ENCODE data around the gene CLSTN2. TPM values are rescaled to one million over a fixed set of nuclear protein-coding genes. Genes with fewer than 3 reads are reported as not detected.

CLSTN2 gene
- total RNA-seq, 1 donor from 2014 or later, result 0.74 TPM

GRCh38 chr3:139893963-139894642 is 40.9 kb upstream of the CLSTN2 start:
- TF ChIP-seq CTCF (IDR thresholded peaks at IDR 0.05; ENCODE audit: unreplicated experiment), result no peak
- H3K27me3 Mint-ChIP-seq (ENCODE audit: unreplicated experiment), result no peaks in the 10 kb centered on the region
- H3K9me3 Mint-ChIP-seq (ENCODE audit: unreplicated experiment), result no peaks in the 10 kb centered on the region
- H3K36me3 Mint-ChIP-seq (ENCODE audit: low read depth, unreplicated experiment), result no peaks in the 10 kb centered on the region
- no peak overlapping the region for H3K4me3 Mint-ChIP-seq (ENCODE audit: unreplicated experiment)
- no peak overlapping the region for H3K27ac Mint-ChIP-seq (ENCODE audit: unreplicated experiment)
- no peak for DNase-seq (ENCODE audit: low spot score)
- no peaks in the 10 kb centered on the region for H3K4me1 Mint-ChIP-seq (ENCODE audit: unreplicated experiment)

DNA sequence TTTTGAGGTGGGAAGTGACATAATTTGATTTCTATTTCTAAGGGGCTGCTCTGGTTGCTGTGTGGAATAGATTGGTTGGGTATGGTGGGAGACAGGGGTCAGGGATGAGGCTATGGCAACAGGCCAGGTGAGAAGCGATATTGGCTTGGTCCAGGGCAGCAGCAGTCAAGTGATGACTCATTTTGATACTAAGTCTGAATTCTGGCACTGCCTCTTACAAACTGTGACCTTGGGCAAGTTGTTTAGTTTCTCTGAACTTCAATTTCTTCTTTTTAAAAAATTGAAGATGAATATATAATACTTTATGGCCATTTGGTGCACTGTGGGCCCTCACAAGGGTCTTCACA is 40.4 kb upstream of the CLSTN2 start:
- Mint-ChIP-seq H3K27me3 (ENCODE audit: unreplicated experiment) (no peaks in the 10 kb centered on the region), H3K4me3 (ENCODE audit: unreplicated experiment) (no peak overlapping the region), H3K27ac (ENCODE audit: unreplicated experiment) (no peak overlapping the region), H3K9me3 (ENCODE audit: unreplicated experiment) (no peaks in the 10 kb centered on the region), H3K4me1 (ENCODE audit: unreplicated experiment) (no peaks in the 10 kb centered on the region), H3K36me3 (ENCODE audit: low read depth, unreplicated experiment) (no peaks in the 10 kb centered on the region)
- no peak for TF ChIP-seq CTCF (IDR thresholded peaks at IDR 0.05; ENCODE audit: unreplicated experiment)
- DNase-seq (ENCODE audit: low spot score), result no peak

GRCh38 chr3:139897759-139898158 is 37.2 kb upstream of the CLSTN2 start:
- Mint-ChIP-seq H3K4me3 (ENCODE audit: unreplicated experiment) (no peak overlapping the region), H3K27ac (ENCODE audit: unreplicated experiment) (no peak overlapping the region), H3K27me3 (ENCODE audit: unreplicated experiment) (no peaks in the 10 kb centered on the region), H3K36me3 (ENCODE audit: low read depth, unreplicated experiment) (no peaks in the 10 kb centered on the region), H3K4me1 (ENCODE audit: unreplicated experiment) (no peaks in the 10 kb centered on the region), H3K9me3 (ENCODE audit: unreplicated experiment) (no peaks in the 10 kb centered on the region)
- DNase-seq (ENCODE audit: low spot score), result no peak
- TF ChIP-seq CTCF (IDR thresholded peaks at IDR 0.05; ENCODE audit: unreplicated experiment), result no peak

GRCh38 chr3:139906418-139906817 is 28.6 kb upstream of the CLSTN2 start:
- Mint-ChIP-seq H3K27me3 (ENCODE audit: unreplicated experiment) (no peaks in the 10 kb centered on the region), H3K9me3 (ENCODE audit: unreplicated experiment) (no peaks in the 10 kb centered on the region), H3K27ac (ENCODE audit: unreplicated experiment) (no peak overlapping the region), H3K4me3 (ENCODE audit: unreplicated experiment) (no peak overlapping the region), H3K4me1 (ENCODE audit: unreplicated experiment) (no peaks in the 10 kb centered on the region), H3K36me3 (ENCODE audit: low read depth, unreplicated experiment) (no peaks in the 10 kb centered on the region)
- no peak for DNase-seq (ENCODE audit: low spot score)
- TF ChIP-seq CTCF (IDR thresholded peaks at IDR 0.05; ENCODE audit: unreplicated experiment), result no peak

DNA sequence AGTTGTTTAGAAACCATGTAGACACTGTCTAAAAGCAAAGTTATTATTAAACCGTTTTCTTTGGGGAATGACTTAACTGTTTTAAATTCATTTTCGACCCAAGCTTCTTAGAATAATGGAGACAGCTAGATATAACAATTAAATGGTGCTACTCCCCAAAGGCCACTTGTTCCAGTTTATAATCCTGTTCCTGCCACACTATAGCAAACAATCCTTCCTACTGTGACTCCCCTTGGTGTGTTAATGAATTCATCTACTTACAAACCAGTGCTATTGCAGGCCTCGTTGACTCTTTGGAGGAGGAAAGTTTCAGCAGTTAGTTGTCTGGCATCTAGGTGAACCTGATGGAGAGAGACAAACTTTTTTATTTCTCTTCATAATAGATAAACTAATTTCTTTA is 25.2 kb upstream of the CLSTN2 start:
- no peak for TF ChIP-seq CTCF (IDR thresholded peaks at IDR 0.05; ENCODE audit: unreplicated experiment)
- H3K36me3 Mint-ChIP-seq (ENCODE audit: low read depth, unreplicated experiment), result no peaks in the 10 kb centered on the region
- no peaks in the 10 kb centered on the region for H3K9me3 Mint-ChIP-seq (ENCODE audit: unreplicated experiment)
- no peak overlapping the region for H3K4me3 Mint-ChIP-seq (ENCODE audit: unreplicated experiment)
- no peak overlapping the region for H3K27ac Mint-ChIP-seq (ENCODE audit: unreplicated experiment)
- H3K4me1 Mint-ChIP-seq (ENCODE audit: unreplicated experiment), result no peaks in the 10 kb centered on the region
- no peaks in the 10 kb centered on the region for H3K27me3 Mint-ChIP-seq (ENCODE audit: unreplicated experiment)
- DNase-seq (ENCODE audit: low spot score), result no peak
